ENCODE results near the gene POFUT1. TPM values are rescaled to one million over a fixed set of nuclear protein-coding genes. Genes with fewer than 3 reads are reported as not detected.
"Not testable (repeated sequence)": the region's sequence is repeated elsewhere in the genome, so short reads cannot be mapped to it uniquely, and the experiment has no call there.

Gene POFUT1
- polyA plus RNA-seq, 3 donors: 42.7 to 44.7 (median 43.0) TPM

- no peak for DNase-seq (ENCODE audit: low read depth in 3 of 3, low spot score in 2 of 3)
These were observed 19.1 kb upstream of the POFUT1 start for GRCh38 chr20:32188376-32189122.

- DNase-seq (ENCODE audit: low read depth in 3 of 3, low spot score in 2 of 3): no peak
These were observed 18.6 kb upstream of the POFUT1 start for GRCh38 chr20:32189123-32189410.

GRCh38 chr20:32189691-32190615 lies 17.7 kb upstream of the POFUT1 start:
- DNase-seq (ENCODE audit: low read depth in 3 of 3, low spot score in 2 of 3): peak in 1 of 3 donors; percentile 50

- no peak for DNase-seq (ENCODE audit: low read depth in 3 of 3, low spot score in 2 of 3)
These were observed 16.9 kb upstream of the POFUT1 start for GRCh38 chr20:32190616-32191415.

GRCh38 chr20:32191422-32191821 lies 16.3 kb upstream of the POFUT1 start:
- no peak for DNase-seq (ENCODE audit: low read depth in 3 of 3, low spot score in 2 of 3)

GRCh38 chr20:32191873-32192272 lies 15.8 kb upstream of the POFUT1 start:
- DNase-seq (ENCODE audit: low read depth in 3 of 3, low spot score in 2 of 3): no peak

GRCh38 chr20:32192698-32193097 lies 15.0 kb upstream of the POFUT1 start:
- DNase-seq (ENCODE audit: low read depth in 3 of 3, low spot score in 2 of 3): no peak

GRCh38 chr20:32193336-32193735 lies 14.3 kb upstream of the POFUT1 start:
- DNase-seq (ENCODE audit: low read depth in 3 of 3, low spot score in 2 of 3): not testable (repeated sequence)

- DNase-seq (ENCODE audit: low read depth in 3 of 3, low spot score in 2 of 3): no peak
These were observed 13.7 kb upstream of the POFUT1 start for GRCh38 chr20:32193996-32194395.

- DNase-seq (ENCODE audit: low read depth in 3 of 3, low spot score in 2 of 3): no peak
These were observed 12.1 kb upstream of the POFUT1 start for GRCh38 chr20:32195581-32195980.

GRCh38 chr20:32196613-32197012 lies 11.1 kb upstream of the POFUT1 start:
- not testable (repeated sequence) for DNase-seq (ENCODE audit: low read depth in 3 of 3, low spot score in 2 of 3)

- not testable (repeated sequence) for DNase-seq (ENCODE audit: low read depth in 3 of 3, low spot score in 2 of 3)
These were observed 10.5 kb upstream of the POFUT1 start for GRCh38 chr20:32197136-32197535.

GRCh38 chr20:32199006-32199405 lies 8.7 kb upstream of the POFUT1 start:
- DNase-seq (ENCODE audit: low read depth in 3 of 3, low spot score in 2 of 3): no peak

GRCh38 chr20:32201296-32201976 lies 6.2 kb upstream of the POFUT1 start:
- DNase-seq (ENCODE audit: low read depth in 3 of 3, low spot score in 2 of 3): no peak

- DNase-seq (ENCODE audit: low read depth in 3 of 3, low spot score in 2 of 3): no peak
These were observed 5.7 kb upstream of the POFUT1 start for GRCh38 chr20:32201977-32202363.

- no peak for DNase-seq (ENCODE audit: low read depth in 3 of 3, low spot score in 2 of 3)
These were observed 4.1 kb upstream of the POFUT1 start for GRCh38 chr20:32203356-32204204.

- DNase-seq (ENCODE audit: low read depth in 3 of 3, low spot score in 2 of 3): no peak
These were observed 3.2 kb upstream of the POFUT1 start for GRCh38 chr20:32204205-32205109.

GRCh38 chr20:32205110-32205842 lies 2.4 kb upstream of the POFUT1 start:
- DNase-seq (ENCODE audit: low read depth in 3 of 3, low spot score in 2 of 3): no peak

All from right renal cortex interstitium (tissue), 3 donors.